ENCODE measurements around the gene GZMM. TPM values are rescaled to one million over a fixed set of nuclear protein-coding genes. Genes with fewer than 3 reads are reported as not detected.

The GZMM gene
- total RNA-seq, 1 donor from 2014 or later = not detected

GRCh38 chr19:573519-573825, 29.6 kb downstream of the GZMM start:
- Histone ChIP-seq H3K27me3 (peaks cover 8% of the 10 kb centered on the region), H3K9me3 (ENCODE audit: low read depth) (no peaks in the 10 kb centered on the region), H2AFZ (replicated peaks) (no peak overlapping the region), H3K36me3 (no peaks in the 10 kb centered on the region), H3K4me3 (peak overlapping the region; percentile 97), H3F3A (ENCODE audit: low read depth) (peaks cover 43% of the 10 kb centered on the region), H3K9ac (peak overlapping the region; percentile 89), H3K27ac (peak overlapping the region; percentile 36), H3K4me2 (peak overlapping the region; percentile 89), H4K20me1 (ENCODE audit: low read depth) (peaks cover 60% of the 10 kb centered on the region), H3K79me2 (ENCODE audit: low read depth) (peaks cover 61% of the 10 kb centered on the region), H3K4me1 (peaks cover 20% of the 10 kb centered on the region)
- Mint-ChIP-seq H3K4me3 (peak overlapping the region; percentile 92), H3K27me3 (ENCODE audit: insufficient read depth, low read depth) (peaks cover 13% of the 10 kb centered on the region), H3K4me1 (peaks cover 36% of the 10 kb centered on the region), H3K36me3 (peaks cover 12% of the 10 kb centered on the region), H3K9me3 (peaks cover 11% of the 10 kb centered on the region), H3K27ac (no peak overlapping the region)
- TF ChIP-seq EZH2 (IDR thresholded peaks at IDR 0.05) (no peak), CTCF (IDR thresholded peaks at IDR 0.05) (no peak), EZH2phosphoT487 (IDR thresholded peaks at IDR 0.05) (no peak)
- DNase-seq (ENCODE audit: low spot score) = no peak

GRCh38 chr19:574658-575526, 31.0 kb downstream of the GZMM start:
- Mint-ChIP-seq H3K27me3 (ENCODE audit: insufficient read depth, low read depth) (peaks cover 12% of the 10 kb centered on the region), H3K9me3 (peaks cover 6% of the 10 kb centered on the region), H3K4me1 (peaks cover 32% of the 10 kb centered on the region), H3K27ac (no peak overlapping the region), H3K4me3 (peak overlapping the region; percentile 92), H3K36me3 (peaks cover 7% of the 10 kb centered on the region)
- no peak overlapping the region for H2AFZ ChIP-seq (replicated peaks)
- H3K9ac ChIP-seq = no peak overlapping the region
- no peaks in the 10 kb centered on the region for H3K9me3 ChIP-seq (ENCODE audit: low read depth)
- no peak for TF ChIP-seq CTCF (IDR thresholded peaks at IDR 0.05)
- no peak for TF ChIP-seq EZH2 (IDR thresholded peaks at IDR 0.05)
- no peak for TF ChIP-seq EZH2phosphoT487 (IDR thresholded peaks at IDR 0.05)
- peak overlapping the region; percentile 89 for H3K4me2 ChIP-seq
- H3F3A ChIP-seq (ENCODE audit: low read depth) = peaks cover 38% of the 10 kb centered on the region
- peak overlapping the region; percentile 84 for H3K27ac ChIP-seq
- DNase-seq (ENCODE audit: low spot score) = peak; percentile 77
- no peaks in the 10 kb centered on the region for H3K36me3 ChIP-seq
- peaks cover 20% of the 10 kb centered on the region for H3K4me1 ChIP-seq
- H3K27me3 ChIP-seq = peaks cover 8% of the 10 kb centered on the region
- peaks cover 74% of the 10 kb centered on the region for H4K20me1 ChIP-seq (ENCODE audit: low read depth)
- peak overlapping the region; percentile 97 for H3K4me3 ChIP-seq
- peaks cover 75% of the 10 kb centered on the region for H3K79me2 ChIP-seq (ENCODE audit: low read depth)

GRCh38 chr19:575527-576506, 32.0 kb downstream of the GZMM start:
- H3F3A ChIP-seq (ENCODE audit: low read depth) = peaks cover 37% of the 10 kb centered on the region
- DNase-seq (ENCODE audit: low spot score) = no peak
- peak overlapping the region; percentile 89 for H3K4me2 ChIP-seq
- Mint-ChIP-seq H3K27me3 (ENCODE audit: insufficient read depth, low read depth) (peaks cover 11% of the 10 kb centered on the region), H3K27ac (no peak overlapping the region), H3K4me1 (peaks cover 31% of the 10 kb centered on the region), H3K36me3 (peaks cover 6% of the 10 kb centered on the region), H3K9me3 (peaks cover 4% of the 10 kb centered on the region), H3K4me3 (peak overlapping the region; percentile 38)
- no peaks in the 10 kb centered on the region for H3K9me3 ChIP-seq (ENCODE audit: low read depth)
- H3K36me3 ChIP-seq = no peaks in the 10 kb centered on the region
- H3K9ac ChIP-seq = no peak overlapping the region
- H3K79me2 ChIP-seq (ENCODE audit: low read depth) = peaks cover 83% of the 10 kb centered on the region
- TF ChIP-seq EZH2phosphoT487 (IDR thresholded peaks at IDR 0.05) (no peak), CTCF (IDR thresholded peaks at IDR 0.05) (no peak), EZH2 (IDR thresholded peaks at IDR 0.05) (no peak)
- H3K27ac ChIP-seq = no peak overlapping the region
- peaks cover 20% of the 10 kb centered on the region for H3K4me1 ChIP-seq
- peak overlapping the region; percentile 97 for H3K4me3 ChIP-seq
- H3K27me3 ChIP-seq = peaks cover 7% of the 10 kb centered on the region
- H2AFZ ChIP-seq (replicated peaks) = no peak overlapping the region
- H4K20me1 ChIP-seq (ENCODE audit: low read depth) = peaks cover 84% of the 10 kb centered on the region

All from neural progenitor cell (in vitro differentiated cells).